Parathyroid adenoma (tissue), 2 donors: ENCODE measurements around the gene PSAT1.

Experiments
- H2AFZ ChIP-seq: fragments of 300-600 bp; sonication (generic); one replicate; pipeline ENCODE4 v1.7.0; 2017; ENCODE audit warnings: antibody characterized with exemption, mild to moderate bottlenecking
- H3K27ac ChIP-seq: fragments of 300-600 bp; sonication (generic); one replicate; pipeline ENCODE4 v1.7.0; 2017
- H3K27me3 ChIP-seq: fragments of 300-600 bp; sonication (generic); one replicate; pipeline ENCODE4 v1.7.0; 2017; ENCODE audit warnings: low read length; ENCODE audit not compliant: control insufficient read depth, insufficient read depth
- H3K36me3 ChIP-seq: fragments of 300-600 bp; sonication (generic); one replicate; pipeline ENCODE4 v1.7.0; 2017; ENCODE audit warnings: low read length; ENCODE audit not compliant: control insufficient read depth, insufficient read depth
- H3K4me1 ChIP-seq: fragments of 300-600 bp; sonication (generic); one replicate; pipeline ENCODE4 v1.7.0; 2017; ENCODE audit warnings: control low read depth
- H3K4me2 ChIP-seq: fragments of 300-600 bp; sonication (generic); one replicate; pipeline ENCODE4 v1.7.0; 2017; ENCODE audit warnings: low read length
- H3K4me3 ChIP-seq: fragments of 300-600 bp; sonication (generic); one replicate; pipeline ENCODE4 v1.7.0; 2017; ENCODE audit warnings: low read depth, low read length
- H3K79me2 ChIP-seq: fragments of 300-600 bp; sonication (generic); one replicate; pipeline ENCODE4 v1.7.0; 2017; ENCODE audit warnings: control low read depth
- H3K9ac ChIP-seq: fragments of 300-600 bp; sonication (generic); one replicate; pipeline ENCODE4 v1.7.0; 2017; ENCODE audit warnings: mild to moderate bottlenecking
- H3K9me3 ChIP-seq: fragments of 300-600 bp; sonication (generic); one replicate; pipeline ENCODE4 v1.7.0; 2017; ENCODE audit warnings: low read length; ENCODE audit not compliant: control insufficient read depth
- CTCF ChIP-seq: fragments of 300-600 bp; sonication (generic); IDR thresholded peaks from one replicate; pipeline ENCODE4 v1.7.0; 2017; ENCODE audit warnings: antibody characterized with exemption, mild to moderate bottlenecking
- donor health status: primary hyperparathyroidism.

Gene PSAT1

GRCh38 chr9:78300209-78300608 is 3.3 kb downstream of the PSAT1 start:
- H3K27ac ChIP-seq: no peak overlapping the region
- H3K9me3 ChIP-seq: no peaks in the 10 kb centered on the region
- no peaks in the 10 kb centered on the region for H3K36me3 ChIP-seq
- no peak overlapping the region for H3K4me2 ChIP-seq
- no peak for TF ChIP-seq CTCF
- no peak overlapping the region for H2AFZ ChIP-seq
- H3K27me3 ChIP-seq: no peaks in the 10 kb centered on the region
- H3K4me1 ChIP-seq: no peaks in the 10 kb centered on the region
- H3K4me3 ChIP-seq: no peak overlapping the region
- no peak overlapping the region for H3K9ac ChIP-seq
- no peaks in the 10 kb centered on the region for H3K79me2 ChIP-seq

GRCh38 chr9:78301466-78301865 is 4.5 kb downstream of the PSAT1 start:
- H3K4me1 ChIP-seq: no peaks in the 10 kb centered on the region
- H3K9me3 ChIP-seq: no peaks in the 10 kb centered on the region
- H3K36me3 ChIP-seq: no peaks in the 10 kb centered on the region
- no peak overlapping the region for H3K4me2 ChIP-seq
- H3K4me3 ChIP-seq: no peak overlapping the region
- H3K27me3 ChIP-seq: no peaks in the 10 kb centered on the region
- no peak for TF ChIP-seq CTCF
- H2AFZ ChIP-seq: no peak overlapping the region
- H3K27ac ChIP-seq: no peak overlapping the region
- no peaks in the 10 kb centered on the region for H3K79me2 ChIP-seq
- no peak overlapping the region for H3K9ac ChIP-seq

DNA sequence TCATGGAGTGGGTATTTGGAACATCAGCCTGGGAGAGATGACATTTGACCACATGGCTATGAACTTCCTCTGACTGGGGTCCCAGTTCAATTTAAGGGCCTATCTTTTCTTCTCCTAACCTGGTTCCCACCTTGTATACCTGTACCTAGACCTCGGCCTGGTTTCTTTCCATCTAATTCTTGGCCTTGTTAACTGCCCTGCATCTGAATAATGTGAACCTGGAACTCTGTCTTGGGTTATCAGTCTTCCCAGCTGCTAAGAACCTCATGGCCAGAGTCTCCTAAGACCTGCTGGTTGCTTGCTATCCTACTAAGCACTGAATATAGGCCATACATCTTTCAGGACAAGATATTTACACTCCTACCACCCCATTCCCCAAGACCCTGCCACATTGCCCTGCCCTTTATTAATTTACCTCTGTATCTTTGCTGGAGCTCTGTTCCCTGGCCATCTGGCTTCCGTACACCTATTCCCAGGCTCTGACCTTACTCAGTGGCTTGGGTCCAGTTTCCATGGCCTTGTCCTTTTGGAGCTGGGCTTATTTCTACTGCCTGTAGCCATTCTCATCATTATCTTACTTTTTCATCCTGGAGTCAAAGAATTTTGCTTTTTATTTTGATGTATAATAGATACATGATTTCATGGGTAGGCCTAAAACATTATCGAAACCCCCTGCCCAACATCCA is 6.6 kb downstream of the PSAT1 start:
- H2AFZ ChIP-seq: no peak overlapping the region
- H3K9ac ChIP-seq: no peak overlapping the region
- H3K4me3 ChIP-seq: no peak overlapping the region
- no peak overlapping the region for H3K27ac ChIP-seq
- no peaks in the 10 kb centered on the region for H3K27me3 ChIP-seq
- H3K79me2 ChIP-seq: no peaks in the 10 kb centered on the region
- no peak overlapping the region for H3K4me2 ChIP-seq
- H3K4me1 ChIP-seq: no peaks in the 10 kb centered on the region
- TF ChIP-seq CTCF: no peak
- H3K36me3 ChIP-seq: no peaks in the 10 kb centered on the region
- H3K9me3 ChIP-seq: no peaks in the 10 kb centered on the region

DNA sequence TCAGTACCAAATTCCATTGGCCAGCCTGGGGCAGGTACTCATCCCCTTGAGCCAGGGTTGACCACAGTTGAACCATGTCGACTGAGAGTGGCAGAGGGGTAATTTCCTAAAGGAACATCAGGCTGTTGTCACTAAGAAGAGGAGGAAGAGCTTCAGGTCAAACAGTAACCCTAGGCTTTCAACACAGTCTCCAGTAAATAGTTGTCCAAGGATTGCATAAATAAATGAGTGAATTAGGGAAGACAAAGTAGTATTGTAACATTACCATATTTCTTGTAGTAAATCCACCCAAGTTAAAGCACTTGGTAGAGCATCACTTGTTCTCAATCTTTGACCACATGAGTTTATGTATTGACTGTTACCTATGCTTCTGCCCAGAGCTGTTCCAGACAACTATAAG is 7.4 kb downstream of the PSAT1 start:
- H3K36me3 ChIP-seq: no peaks in the 10 kb centered on the region

More for the DNA sequence above, 7.4 kb downstream of the PSAT1 start:
- no peaks in the 10 kb centered on the region for H3K79me2 ChIP-seq
- H3K27ac ChIP-seq: no peak overlapping the region
- no peak for TF ChIP-seq CTCF
- no peak overlapping the region for H2AFZ ChIP-seq
- H3K4me1 ChIP-seq: no peaks in the 10 kb centered on the region
- H3K4me3 ChIP-seq: no peak overlapping the region
- no peak overlapping the region for H3K9ac ChIP-seq
- H3K9me3 ChIP-seq: no peaks in the 10 kb centered on the region
- no peak overlapping the region for H3K4me2 ChIP-seq
- H3K27me3 ChIP-seq: no peaks in the 10 kb centered on the region
